DMS79 treated with DMSO at 0.1 percent for 48 hours (cell line): ENCODE measurements around the gene COX19.
"Not testable (repeated sequence)": the region's sequence is repeated elsewhere in the genome, so short reads cannot be mapped to it uniquely, and the experiment has no call there.

ENCODE experiments used
- DNase-seq: peaks from one replicate; lab custom pipeline; 2025; lab: John Stamatoyannopoulos, UW

COX19 gene

DNA sequence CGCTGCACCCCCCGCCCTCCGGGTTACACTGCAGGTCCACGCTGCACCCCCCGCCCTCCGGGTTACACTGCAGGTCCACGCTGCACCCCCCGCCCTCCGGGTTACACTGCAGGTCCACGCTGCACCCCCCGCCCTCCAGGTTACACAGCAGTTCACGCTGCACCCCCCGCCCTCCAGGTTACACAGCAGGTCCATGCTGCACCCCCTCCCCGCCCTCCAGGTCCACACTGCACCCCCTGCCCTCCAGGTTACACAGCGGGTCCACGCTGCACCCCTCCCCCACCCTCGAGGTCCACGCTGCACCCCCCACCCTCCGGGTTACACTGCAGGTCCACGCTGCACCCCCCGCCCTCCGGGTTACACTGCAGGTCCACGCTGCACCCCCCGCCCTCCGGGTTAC, 51.3 kb downstream of the COX19 start:
- DNase-seq: not testable (repeated sequence)

GRCh38 chr7:923108-924041, 52.0 kb downstream of the COX19 start:
- DNase-seq: no peak

DNA sequence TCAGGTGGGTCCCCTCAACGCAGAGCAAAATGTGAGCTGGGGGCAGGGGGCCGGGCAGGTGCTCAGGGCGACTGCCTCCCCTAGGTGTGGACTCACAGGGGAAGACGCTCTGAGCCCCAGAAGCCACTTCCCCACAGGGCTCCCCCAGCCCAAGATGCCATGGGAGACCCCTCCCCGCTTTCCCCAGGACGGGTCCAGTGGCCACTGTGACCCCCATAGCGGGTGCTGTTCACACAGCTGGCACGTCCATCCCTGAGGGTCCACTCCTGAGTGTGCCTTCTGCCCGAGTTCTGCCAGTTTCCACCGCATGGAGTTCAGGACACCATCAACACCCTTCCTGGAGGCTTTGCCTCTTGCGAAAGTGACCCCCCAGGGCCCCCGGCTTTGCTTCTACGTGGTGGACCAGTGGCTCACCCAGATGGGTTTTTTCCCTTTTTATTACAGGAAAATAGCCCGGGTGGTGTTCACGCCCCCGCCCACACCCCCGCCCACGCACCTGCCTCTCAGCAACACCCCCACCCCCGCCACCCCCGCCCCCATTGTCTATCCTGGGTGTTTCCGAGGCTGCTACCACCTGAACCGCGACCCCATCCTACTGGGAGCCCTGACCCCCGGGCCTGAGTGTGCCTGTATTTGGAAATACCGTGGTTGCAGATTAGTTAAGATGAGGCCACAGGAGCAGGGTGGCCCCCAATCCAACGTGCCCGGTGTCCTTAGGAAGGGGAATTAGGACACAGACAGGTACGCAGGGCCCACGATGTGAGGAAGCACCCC, 52.8 kb downstream of the COX19 start:
- no peak for DNase-seq

- DNase-seq: no peak
Observed at GRCh38 chr7:921581-922333, 53.6 kb downstream of the COX19 start.

DNA sequence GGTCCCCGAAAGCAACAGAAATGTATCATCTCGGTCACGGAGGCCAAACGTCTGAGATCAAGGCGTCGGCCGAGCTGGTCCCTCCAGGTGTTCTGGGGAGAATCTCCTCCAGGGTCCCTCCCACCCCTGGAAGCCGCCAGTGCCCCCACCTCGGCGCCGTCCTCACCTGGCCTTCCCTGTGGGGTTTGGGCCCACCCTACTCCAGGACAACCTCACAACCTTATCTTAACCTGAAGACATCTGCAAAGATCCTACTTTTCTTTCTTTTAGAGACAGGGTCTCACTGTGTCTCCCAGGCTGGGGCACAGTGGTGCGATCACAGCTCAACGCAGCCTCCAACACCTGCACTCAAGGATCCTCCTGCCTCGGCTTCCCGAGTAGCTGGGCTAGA, 54.3 kb downstream of the COX19 start:
- DNase-seq: no peak

DNA sequence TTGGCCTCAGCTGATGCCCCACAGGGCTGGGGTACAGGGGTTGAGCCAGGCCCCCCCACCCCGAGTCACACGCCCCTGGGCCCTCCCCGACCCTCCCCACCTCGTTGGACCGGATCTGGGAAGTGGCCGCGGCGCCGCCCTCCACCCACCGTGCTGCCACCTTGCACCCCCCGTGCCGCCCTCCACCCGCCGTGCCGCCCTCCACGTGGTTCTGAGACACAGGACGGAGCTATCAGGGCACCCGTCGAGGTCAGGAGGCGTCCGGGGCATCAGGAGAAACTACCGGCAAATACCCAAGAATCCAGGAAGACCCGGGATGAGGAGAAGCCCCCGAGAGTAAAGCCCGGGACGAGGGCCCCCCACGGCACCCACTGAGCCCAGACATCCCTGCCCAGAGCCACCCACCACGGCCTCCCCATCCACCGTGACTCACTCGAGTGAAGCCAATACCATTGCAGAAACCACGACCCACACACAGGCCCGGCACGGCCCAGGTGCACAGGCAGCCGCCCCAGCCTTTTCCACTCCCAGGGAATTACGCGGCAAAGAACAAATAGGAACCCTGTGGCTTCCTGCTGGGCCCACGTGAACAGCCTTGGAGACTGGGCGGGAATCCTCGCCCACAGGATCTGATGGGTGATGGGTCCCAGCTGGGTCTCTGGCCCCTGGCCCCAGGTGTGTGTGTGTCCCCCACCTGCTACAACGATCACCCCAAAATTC, 54.8 kb downstream of the COX19 start:
- no peak for DNase-seq

- no peak for DNase-seq
Observed at GRCh38 chr7:919924-920341, 55.4 kb downstream of the COX19 start.

DNA sequence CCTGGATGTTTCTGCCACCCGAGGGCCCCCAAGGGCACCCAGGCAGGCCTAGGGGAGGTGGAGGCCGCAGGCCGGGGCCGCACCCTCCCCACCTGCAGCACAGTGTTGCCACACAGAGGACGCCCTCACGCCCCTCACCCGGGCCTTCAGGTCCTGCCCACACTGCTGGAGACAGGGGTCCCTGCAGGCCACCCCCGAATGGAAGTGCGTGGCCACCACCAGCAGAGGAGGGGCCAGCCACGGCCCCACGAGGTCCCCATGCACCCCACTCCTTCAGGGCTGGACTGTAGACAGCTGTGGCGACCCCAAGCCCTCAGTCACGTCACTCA, 56.3 kb downstream of the COX19 start:
- DNase-seq: no peak

- DNase-seq: no peak
Observed at GRCh38 chr7:918441-919113, 56.8 kb downstream of the COX19 start.

DNA sequence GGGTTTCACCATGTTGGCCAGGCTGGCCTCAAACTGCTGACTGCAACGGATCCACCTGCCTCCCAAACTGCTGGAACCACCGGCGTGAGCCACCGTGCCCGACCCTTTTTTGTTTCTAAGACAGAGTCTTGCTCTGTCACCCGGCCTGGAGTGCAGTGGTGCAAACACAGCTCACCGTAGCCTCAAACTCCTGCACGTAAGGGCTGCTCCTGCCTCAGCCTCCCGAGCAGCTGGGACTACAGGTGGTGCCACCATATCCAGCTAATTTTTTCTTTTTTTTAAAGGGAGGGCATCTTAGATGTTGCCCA, 57.3 kb downstream of the COX19 start:
- DNase-seq: no peak

DNA sequence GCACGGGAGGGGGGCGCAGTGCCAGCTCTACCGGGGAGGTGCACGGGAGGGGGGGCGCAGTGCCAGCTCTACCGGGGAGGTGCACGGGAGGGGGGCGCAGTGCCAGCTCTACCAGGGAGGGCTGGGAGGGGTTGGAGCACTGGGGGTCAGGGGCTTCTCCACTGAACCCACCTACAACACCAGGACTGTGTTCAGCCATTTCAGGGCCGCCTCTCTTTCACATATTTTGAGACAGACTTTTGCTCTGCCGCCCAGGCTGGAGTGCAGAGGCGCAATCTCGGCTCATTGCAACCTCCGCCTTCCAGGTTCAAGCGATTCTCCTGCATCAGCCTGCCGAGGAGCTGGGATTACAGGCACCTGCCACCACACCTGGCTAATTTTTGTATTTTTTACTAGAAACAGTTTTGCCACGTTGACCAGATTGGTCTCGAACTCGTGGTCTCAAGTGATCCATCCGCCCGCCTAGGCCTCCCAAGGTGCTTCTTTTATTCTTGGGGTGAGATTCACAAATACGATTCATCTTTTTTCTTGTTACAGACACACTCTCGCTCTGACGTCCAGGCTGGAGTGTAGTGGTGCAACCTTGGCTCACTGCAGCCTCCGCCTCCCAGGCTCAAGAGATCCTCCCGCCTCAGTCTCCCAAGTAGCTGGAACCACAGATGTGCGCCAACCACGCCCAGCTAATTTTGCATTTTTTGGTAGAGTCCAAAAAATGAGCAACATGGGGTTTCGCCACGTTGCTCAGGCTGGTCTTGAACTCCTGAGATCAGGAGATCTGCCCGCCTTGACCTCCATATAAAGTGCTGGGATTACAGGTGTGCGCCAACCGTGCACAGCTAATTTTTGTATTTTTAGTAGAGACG, 57.9 kb downstream of the COX19 start:
- no peak for DNase-seq

DNA sequence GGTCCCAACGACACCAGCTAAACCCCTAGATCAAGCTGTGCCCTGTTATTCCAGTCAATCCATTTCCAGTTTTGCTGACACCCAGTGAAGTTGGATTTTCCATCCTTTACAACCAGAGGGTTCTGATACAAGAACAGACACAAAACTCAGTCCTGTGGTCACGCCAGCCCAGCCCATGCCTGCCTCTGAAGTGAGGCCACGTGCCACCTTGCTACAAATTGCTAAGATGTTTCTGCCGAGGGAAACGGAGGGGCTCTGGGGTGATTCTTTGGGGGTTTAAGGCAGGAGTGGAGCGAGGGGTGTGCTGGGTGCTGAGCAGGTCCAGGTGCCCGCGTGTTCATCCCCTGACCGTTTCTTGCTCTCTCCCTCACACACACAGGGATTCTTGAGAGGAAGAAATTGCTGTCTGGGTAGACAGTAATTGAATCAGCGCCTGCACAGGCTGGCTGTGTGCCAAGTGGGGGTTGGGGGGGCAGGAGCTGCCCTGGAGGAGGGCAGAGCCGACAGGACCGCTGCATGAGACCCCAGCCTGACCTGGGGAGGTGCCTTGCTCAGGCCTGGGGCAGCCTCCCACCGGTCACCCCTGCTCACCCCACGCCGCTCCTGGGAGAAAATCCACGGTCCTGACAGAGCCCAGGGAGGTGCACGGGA, 58.9 kb downstream of the COX19 start:
- peak; percentile 60 for DNase-seq
